Measurements from ENCODE around the gene SESN1.

The SESN1 gene

GRCh38 chr6:109007521-109007920, 87.1 kb downstream of the SESN1 start:
- H3K27ac Mint-ChIP-seq, result no peak overlapping the region
- no peaks in the 10 kb centered on the region for H3K36me3 Mint-ChIP-seq (ENCODE audit: low read depth)
- no peak overlapping the region for H3K4me3 Mint-ChIP-seq

GRCh38 chr6:109006818-109007217, 87.8 kb downstream of the SESN1 start:
- peaks cover 13% of the 10 kb centered on the region for H3K4me1 Mint-ChIP-seq (ENCODE audit: low read depth)
- no peaks in the 10 kb centered on the region for H3K9me3 Mint-ChIP-seq
- H3K27ac Mint-ChIP-seq, result no peak overlapping the region

More at GRCh38 chr6:109007521-109007920, 87.1 kb downstream of the SESN1 start:
- Mint-ChIP-seq H3K27me3 (no peaks in the 10 kb centered on the region), H3K9me3 (no peaks in the 10 kb centered on the region), H3K4me1 (ENCODE audit: low read depth) (peaks cover 16% of the 10 kb centered on the region)
- intact Hi-C loops (cut with micrococcal nuclease), result loop anchor here (10.0 kb wide), 1 partner anchor 47 kb away; no protein-coding TSS in a partner anchor

GRCh38 chr6:109002882-109003281, 91.8 kb downstream of the SESN1 start:
- intact Hi-C loops (cut with micrococcal nuclease), result loop anchor here (10.0 kb wide), 1 partner anchor 52 kb away; no protein-coding TSS in a partner anchor
- Mint-ChIP-seq H3K4me1 (ENCODE audit: low read depth) (peaks cover 5% of the 10 kb centered on the region), H3K9me3 (no peaks in the 10 kb centered on the region), H3K4me3 (no peak overlapping the region), H3K36me3 (ENCODE audit: low read depth) (peaks cover 15% of the 10 kb centered on the region), H3K27ac (no peak overlapping the region), H3K27me3 (no peaks in the 10 kb centered on the region)

More at GRCh38 chr6:109006818-109007217, 87.8 kb downstream of the SESN1 start:
- Mint-ChIP-seq H3K27me3 (no peaks in the 10 kb centered on the region), H3K36me3 (ENCODE audit: low read depth) (no peaks in the 10 kb centered on the region), H3K4me3 (no peak overlapping the region)
- intact Hi-C loops (cut with micrococcal nuclease), result loop anchor here (10.0 kb wide), 1 partner anchor 48 kb away; no protein-coding TSS in a partner anchor

- peaks cover 17% of the 10 kb centered on the region for H3K36me3 Mint-ChIP-seq (ENCODE audit: low read depth)
- H3K4me1 Mint-ChIP-seq (ENCODE audit: low read depth), result peaks cover 5% of the 10 kb centered on the region
- no peak overlapping the region for H3K27ac Mint-ChIP-seq
- H3K4me3 Mint-ChIP-seq, result no peak overlapping the region
- no peaks in the 10 kb centered on the region for H3K27me3 Mint-ChIP-seq
- H3K9me3 Mint-ChIP-seq, result no peaks in the 10 kb centered on the region
- intact Hi-C loops (cut with micrococcal nuclease), result loop anchor here (10.0 kb wide), 1 partner anchor 53 kb away; no protein-coding TSS in a partner anchor
These were observed 92.5 kb downstream of the SESN1 start for GRCh38 chr6:109002051-109002697.

GRCh38 chr6:109001291-109001894, 93.3 kb downstream of the SESN1 start:
- H3K27ac Mint-ChIP-seq, result no peak overlapping the region
- H3K27me3 Mint-ChIP-seq, result no peaks in the 10 kb centered on the region
- no peaks in the 10 kb centered on the region for H3K9me3 Mint-ChIP-seq
- intact Hi-C loops (cut with micrococcal nuclease), result loop anchor here (10.0 kb wide), 1 partner anchor 53 kb away; no protein-coding TSS in a partner anchor
- peaks cover 5% of the 10 kb centered on the region for H3K4me1 Mint-ChIP-seq (ENCODE audit: low read depth)
- no peak overlapping the region for H3K4me3 Mint-ChIP-seq
- H3K36me3 Mint-ChIP-seq (ENCODE audit: low read depth), result peaks cover 17% of the 10 kb centered on the region

GRCh38 chr6:109000289-109000688, 94.4 kb downstream of the SESN1 start:
- H3K9me3 Mint-ChIP-seq, result no peaks in the 10 kb centered on the region
- H3K36me3 Mint-ChIP-seq (ENCODE audit: low read depth), result peaks cover 22% of the 10 kb centered on the region
- no peaks in the 10 kb centered on the region for H3K27me3 Mint-ChIP-seq
- peaks cover 5% of the 10 kb centered on the region for H3K4me1 Mint-ChIP-seq (ENCODE audit: low read depth)
- H3K27ac Mint-ChIP-seq, result no peak overlapping the region
- H3K4me3 Mint-ChIP-seq, result no peak overlapping the region
- intact Hi-C loops (cut with micrococcal nuclease), result loop anchor here (10.0 kb wide), 1 partner anchor 55 kb away; no protein-coding TSS in a partner anchor

- intact Hi-C loops (cut with micrococcal nuclease), result no loop called here
- no peaks in the 10 kb centered on the region for H3K9me3 Mint-ChIP-seq
- H3K4me3 Mint-ChIP-seq, result no peak overlapping the region
- peaks cover 5% of the 10 kb centered on the region for H3K4me1 Mint-ChIP-seq (ENCODE audit: low read depth)
- H3K27me3 Mint-ChIP-seq, result no peaks in the 10 kb centered on the region
- peaks cover 28% of the 10 kb centered on the region for H3K36me3 Mint-ChIP-seq (ENCODE audit: low read depth)
- H3K27ac Mint-ChIP-seq, result no peak overlapping the region
These were observed 95.2 kb downstream of the SESN1 start for GRCh38 chr6:108999428-108999827.

- Mint-ChIP-seq H3K36me3 (ENCODE audit: low read depth) (peaks cover 29% of the 10 kb centered on the region), H3K4me1 (ENCODE audit: low read depth) (peaks cover 5% of the 10 kb centered on the region)
These were observed 96.2 kb downstream of the SESN1 start for GRCh38 chr6:108998485-108998884.

GRCh38 chr6:108996208-108996607, 98.4 kb downstream of the SESN1 start:
- Mint-ChIP-seq H3K4me3 (no peak overlapping the region), H3K36me3 (ENCODE audit: low read depth) (peaks cover 40% of the 10 kb centered on the region), H3K27ac (no peak overlapping the region), H3K4me1 (ENCODE audit: low read depth) (peaks cover under 1% of the 10 kb centered on the region), H3K9me3 (no peaks in the 10 kb centered on the region), H3K27me3 (no peaks in the 10 kb centered on the region)
- intact Hi-C loops (cut with micrococcal nuclease), result no loop called here

More at GRCh38 chr6:108998485-108998884, 96.2 kb downstream of the SESN1 start:
- Mint-ChIP-seq H3K9me3 (no peaks in the 10 kb centered on the region), H3K4me3 (no peak overlapping the region), H3K27me3 (no peaks in the 10 kb centered on the region), H3K27ac (no peak overlapping the region)
- intact Hi-C loops (cut with micrococcal nuclease), result no loop called here

- intact Hi-C loops (cut with micrococcal nuclease), result no loop called here
- Mint-ChIP-seq H3K4me3 (no peak overlapping the region), H3K27me3 (no peaks in the 10 kb centered on the region), H3K4me1 (ENCODE audit: low read depth) (no peaks in the 10 kb centered on the region), H3K36me3 (ENCODE audit: low read depth) (peaks cover 47% of the 10 kb centered on the region), H3K9me3 (no peaks in the 10 kb centered on the region), H3K27ac (no peak overlapping the region)
These were observed 99.3 kb downstream of the SESN1 start for GRCh38 chr6:108995296-108995695.

GRCh38 chr6:108993876-108994275, 100.8 kb downstream of the SESN1 start:
- Mint-ChIP-seq H3K27me3 (no peaks in the 10 kb centered on the region), H3K27ac (no peak overlapping the region), H3K36me3 (ENCODE audit: low read depth) (peaks cover 50% of the 10 kb centered on the region), H3K9me3 (no peaks in the 10 kb centered on the region), H3K4me1 (ENCODE audit: low read depth) (no peaks in the 10 kb centered on the region), H3K4me3 (no peak overlapping the region)
- intact Hi-C loops (cut with micrococcal nuclease), result no loop called here

- H3K27ac Mint-ChIP-seq, result no peak overlapping the region
- H3K9me3 Mint-ChIP-seq, result no peaks in the 10 kb centered on the region
- H3K4me1 Mint-ChIP-seq (ENCODE audit: low read depth), result no peaks in the 10 kb centered on the region
- H3K27me3 Mint-ChIP-seq, result no peaks in the 10 kb centered on the region
- intact Hi-C loops (cut with micrococcal nuclease), result no loop called here
- peaks cover 48% of the 10 kb centered on the region for H3K36me3 Mint-ChIP-seq (ENCODE audit: low read depth)
- H3K4me3 Mint-ChIP-seq, result no peak overlapping the region
These were observed 104.9 kb downstream of the SESN1 start for GRCh38 chr6:108989700-108990099.

- Mint-ChIP-seq H3K27ac (no peak overlapping the region), H3K4me1 (ENCODE audit: low read depth) (peaks cover 3% of the 10 kb centered on the region), H3K36me3 (ENCODE audit: low read depth) (peaks cover 44% of the 10 kb centered on the region), H3K27me3 (no peaks in the 10 kb centered on the region), H3K4me3 (no peak overlapping the region), H3K9me3 (no peaks in the 10 kb centered on the region)
- intact Hi-C loops (cut with micrococcal nuclease), result no loop called here
These were observed 105.9 kb downstream of the SESN1 start for GRCh38 chr6:108988765-108989164.

GRCh38 chr6:108988296-108988695, 106.3 kb downstream of the SESN1 start:
- H3K4me3 Mint-ChIP-seq, result no peak overlapping the region
- no peak overlapping the region for H3K27ac Mint-ChIP-seq
- intact Hi-C loops (cut with micrococcal nuclease), result no loop called here
- no peaks in the 10 kb centered on the region for H3K9me3 Mint-ChIP-seq
- no peaks in the 10 kb centered on the region for H3K27me3 Mint-ChIP-seq
- H3K36me3 Mint-ChIP-seq (ENCODE audit: low read depth), result peaks cover 44% of the 10 kb centered on the region
- H3K4me1 Mint-ChIP-seq (ENCODE audit: low read depth), result peaks cover 8% of the 10 kb centered on the region

Measured in dendritic cell treated with granulocyte-macrophage colony-stimulating factor and Interleukin-4, amounts not matched to agents 40 ng/mL and 50 ng/mL, for 4 days (primary cell).